ENCODE results near the gene COMMD10. TPM values are rescaled to one million over a fixed set of nuclear protein-coding genes. Genes with fewer than 3 reads are reported as not detected.

Gene COMMD10
- total and polyA plus RNA-seq, 8 donors: 3.2 to 72.8 (median 35.4) TPM

- no peak for TF ChIP-seq POLR2AphosphoS5 (IDR thresholded peaks at IDR 0.05)
- TF ChIP-seq CTCF (IDR thresholded peaks at IDR 0.05): no peak
- no peak for TF ChIP-seq POLR2A (IDR thresholded peaks at IDR 0.05)
- TF ChIP-seq EP300 (IDR thresholded peaks at IDR 0.05): no peak
- Histone ChIP-seq H3K4me1 (no peaks in the 10 kb centered on the region), H3K27me3 (no peaks in the 10 kb centered on the region), H3K27ac (no peak overlapping the region), H3K4me3 (no peak overlapping the region), H3K9me3 (peaks cover 0 to 64% (median 42%) of the 10 kb centered on the region in 4 donors), H3K36me3 (peaks cover 3 to 82% (median 71%) of the 10 kb centered on the region in 4 donors)
- DNase-seq: no peak
- intact Hi-C loops (cut with DNase I; ENCODE audit: low total_unique reads): no loop called here
- WGBS, 5 donors: 88 to 98% (median 91%) methylated on average over 2 of the region's 2 CpGs
Observed at GRCh38 chr5:116306846-116307245, 222.0 kb downstream of the COMMD10 start.

DNA sequence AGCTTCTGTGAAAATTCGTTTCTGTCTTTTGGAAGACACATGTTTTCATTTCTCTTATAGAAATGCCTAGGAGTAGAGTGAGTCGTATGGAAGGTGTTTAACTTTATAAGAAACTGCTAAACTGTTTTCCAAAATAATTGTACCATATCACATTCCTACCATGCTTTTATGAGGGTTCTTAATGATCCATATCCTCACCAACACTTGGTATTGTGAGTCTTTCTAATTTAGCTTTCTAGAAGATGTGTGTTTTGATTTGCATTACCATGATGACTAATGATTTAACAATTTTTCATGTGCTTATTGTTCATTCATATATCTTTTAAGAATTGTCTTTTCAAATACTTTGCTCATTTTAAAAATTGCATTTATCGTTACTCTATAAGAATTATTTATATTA is 223.6 kb downstream of the COMMD10 start:
- 95 to 99% (median 97%) methylated on average over 3 of the region's 3 CpGs for WGBS, 5 donors
- intact Hi-C loops (cut with DNase I; ENCODE audit: low total_unique reads): no loop called here
- no peak overlapping the region for H3K27ac ChIP-seq

GRCh38 chr5:116313366-116313765 is 228.5 kb downstream of the COMMD10 start:
- intact Hi-C loops (cut with DNase I; ENCODE audit: low total_unique reads): no loop called here
- Histone ChIP-seq H3K27me3 (no peaks in the 10 kb centered on the region), H3K4me3 (no peak overlapping the region), H3K9me3 (peaks cover 0 to 40% (median 27%) of the 10 kb centered on the region in 4 donors), H3K27ac (no peak overlapping the region), H3K36me3 (peaks cover 0 to 41% (median 27%) of the 10 kb centered on the region in 4 donors), H3K4me1 (peaks cover 0 to 3% (median 0%) of the 10 kb centered on the region in 4 donors)
- DNase-seq: no peak
- TF ChIP-seq EP300 (IDR thresholded peaks at IDR 0.05): no peak
- no peak for TF ChIP-seq POLR2AphosphoS5 (IDR thresholded peaks at IDR 0.05)
- no peak for TF ChIP-seq CTCF (IDR thresholded peaks at IDR 0.05)
- TF ChIP-seq POLR2A (IDR thresholded peaks at IDR 0.05): no peak

More for the DNA sequence above, 223.6 kb downstream of the COMMD10 start:
- peaks cover 0 to 3% (median 0%) of the 10 kb centered on the region in 4 donors for H3K4me1 ChIP-seq
- H3K27me3 ChIP-seq: no peaks in the 10 kb centered on the region
- TF ChIP-seq POLR2A (IDR thresholded peaks at IDR 0.05): no peak
- TF ChIP-seq CTCF (IDR thresholded peaks at IDR 0.05): no peak
- TF ChIP-seq POLR2AphosphoS5 (IDR thresholded peaks at IDR 0.05): no peak
- TF ChIP-seq EP300 (IDR thresholded peaks at IDR 0.05): no peak
- peaks cover 3 to 72% (median 58%) of the 10 kb centered on the region in 4 donors for H3K36me3 ChIP-seq
- peaks cover 0 to 64% (median 42%) of the 10 kb centered on the region in 4 donors for H3K9me3 ChIP-seq
- no peak overlapping the region for H3K4me3 ChIP-seq
- no peak for DNase-seq

DNA sequence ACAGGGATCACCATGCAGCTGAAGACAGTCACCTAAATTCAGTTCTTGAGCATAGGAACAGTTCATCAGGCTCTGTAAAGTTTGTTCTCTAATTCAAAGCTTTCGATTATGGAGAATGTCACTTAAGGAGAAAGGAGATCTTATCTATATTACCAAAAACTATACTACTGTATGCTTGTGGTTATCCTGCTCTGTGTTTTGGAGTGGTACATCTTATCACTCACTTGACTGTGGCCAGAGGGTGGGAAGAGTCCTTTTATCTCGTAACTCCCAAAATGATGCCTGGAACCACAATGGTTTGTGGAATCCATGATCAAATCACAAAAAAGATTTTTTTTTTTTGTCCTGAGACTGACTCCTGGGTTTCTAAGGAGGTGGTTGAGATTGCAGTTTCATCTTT is 230.7 kb downstream of the COMMD10 start:
- Histone ChIP-seq H3K9me3 (peaks cover 0 to 22% (median 13%) of the 10 kb centered on the region in 4 donors), H3K4me3 (no peak overlapping the region), H3K4me1 (peaks cover 0 to 5% (median 3%) of the 10 kb centered on the region in 4 donors), H3K27me3 (no peaks in the 10 kb centered on the region), H3K36me3 (peaks cover 0 to 41% (median 30%) of the 10 kb centered on the region in 4 donors), H3K27ac (no peak overlapping the region)
- WGBS, 5 donors: 83 to 91% (median 85%) methylated on average over 2 of the region's 2 CpGs
- TF ChIP-seq POLR2AphosphoS5 (IDR thresholded peaks at IDR 0.05): no peak
- no peak for TF ChIP-seq POLR2A (IDR thresholded peaks at IDR 0.05)
- TF ChIP-seq CTCF (IDR thresholded peaks at IDR 0.05): no peak
- no peak for TF ChIP-seq EP300 (IDR thresholded peaks at IDR 0.05)
- DNase-seq: no peak
- intact Hi-C loops (cut with DNase I; ENCODE audit: low total_unique reads): no loop called here

All from stomach (tissue), 9 donors.